ENCODE data around the gene RHBG.

Gene RHBG

DNA sequence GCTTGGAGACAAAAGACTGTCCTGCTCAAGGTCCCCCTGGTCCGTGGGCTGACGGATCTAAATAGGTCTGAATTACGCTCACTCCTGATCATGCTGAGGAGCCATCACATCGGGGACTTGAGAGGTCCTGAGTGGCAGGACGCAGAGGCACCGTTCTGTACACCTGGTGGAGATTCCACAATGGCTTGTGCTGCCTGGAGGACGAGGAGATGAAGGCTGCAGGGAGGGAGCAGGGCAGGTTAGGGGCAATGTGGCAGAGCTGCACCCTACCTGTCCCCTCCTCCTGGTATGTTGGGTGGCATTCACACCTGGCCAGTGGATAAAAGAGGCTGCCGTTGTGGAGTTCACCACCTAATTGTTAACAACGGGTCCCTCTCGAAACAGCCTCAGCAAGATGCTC is 38.7 kb downstream of the RHBG start:
- no peak for DNase-seq (ENCODE audit: low spot score)

GRCh38 chr1:156409439-156409838 is 40.4 kb downstream of the RHBG start:
- DNase-seq (ENCODE audit: low spot score) = no peak

DNA sequence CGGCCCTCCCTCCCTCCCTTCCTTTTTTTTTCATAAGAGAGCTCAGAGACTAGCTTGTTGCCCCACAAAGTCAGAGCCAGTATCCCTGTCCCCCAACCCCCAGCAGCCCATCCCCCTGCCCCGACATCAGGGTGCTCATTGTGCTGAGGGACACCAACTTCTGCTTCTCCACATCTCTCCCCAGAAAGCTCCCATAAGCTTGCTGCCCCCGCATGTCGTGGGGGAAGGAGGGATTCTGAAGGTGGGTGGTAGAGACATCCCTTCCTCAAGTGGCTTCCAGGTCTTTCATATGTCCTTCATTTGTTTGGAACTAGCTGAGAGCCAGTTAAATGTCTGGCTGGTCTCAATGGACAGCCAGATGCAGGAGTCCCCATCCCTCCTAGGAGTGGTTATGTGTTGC is 41.2 kb downstream of the RHBG start:
- DNase-seq (ENCODE audit: low spot score) = no peak

DNA sequence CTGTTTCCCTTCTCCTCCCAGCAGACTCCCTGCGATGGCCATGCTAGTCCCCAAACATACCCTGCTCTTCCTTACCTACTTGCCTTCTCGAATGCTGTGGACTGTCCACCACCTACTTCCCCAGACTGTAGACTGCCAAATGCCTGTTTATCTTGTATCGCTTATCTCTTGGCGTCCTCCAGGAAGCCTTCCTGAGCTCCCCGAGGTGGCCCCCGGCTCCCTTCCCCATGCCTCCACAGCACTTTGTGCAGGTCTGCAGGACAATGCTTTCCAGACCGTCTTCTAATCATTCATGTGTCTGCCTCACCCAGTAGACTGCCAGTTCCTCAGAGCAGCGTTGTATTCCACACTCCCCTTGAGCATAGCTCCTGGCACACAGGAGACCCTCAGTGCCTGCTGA is 41.7 kb downstream of the RHBG start:
- no peak for DNase-seq (ENCODE audit: low spot score)

GRCh38 chr1:156412653-156413321 is 43.8 kb downstream of the RHBG start:
- DNase-seq (ENCODE audit: low spot score) = no peak

GRCh38 chr1:156413391-156414246 is 44.6 kb downstream of the RHBG start:
- DNase-seq (ENCODE audit: low spot score) = no peak

DNA sequence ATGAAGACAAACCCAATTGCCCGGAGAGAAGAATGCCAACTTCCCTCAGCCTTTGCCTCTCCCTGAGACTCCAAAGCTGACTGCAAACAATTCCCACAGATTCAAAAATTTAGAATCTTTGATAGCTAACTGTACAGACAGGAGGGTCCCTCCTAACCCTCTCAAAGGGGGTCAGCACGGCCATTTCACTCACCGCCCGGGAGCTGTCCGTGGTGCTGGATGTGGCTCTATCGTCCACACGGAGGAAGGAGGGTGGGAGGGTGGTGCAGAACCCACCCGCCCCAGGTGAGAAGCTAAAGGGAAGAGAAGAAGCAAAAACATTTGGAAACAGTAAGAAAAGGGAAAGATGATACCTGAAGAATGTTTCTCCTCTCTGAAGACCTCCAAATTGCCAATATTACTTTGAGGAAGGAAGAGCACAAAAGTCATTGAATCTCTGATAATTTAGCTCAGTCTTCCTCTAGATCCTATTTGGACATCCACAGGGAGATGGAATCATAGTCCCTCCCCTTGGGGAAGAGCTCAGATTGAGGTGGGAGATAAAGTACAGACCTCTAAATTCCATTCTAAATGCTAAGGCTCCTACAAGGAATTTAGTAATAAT is 45.6 kb downstream of the RHBG start:
- DNase-seq (ENCODE audit: low spot score) = no peak

DNA sequence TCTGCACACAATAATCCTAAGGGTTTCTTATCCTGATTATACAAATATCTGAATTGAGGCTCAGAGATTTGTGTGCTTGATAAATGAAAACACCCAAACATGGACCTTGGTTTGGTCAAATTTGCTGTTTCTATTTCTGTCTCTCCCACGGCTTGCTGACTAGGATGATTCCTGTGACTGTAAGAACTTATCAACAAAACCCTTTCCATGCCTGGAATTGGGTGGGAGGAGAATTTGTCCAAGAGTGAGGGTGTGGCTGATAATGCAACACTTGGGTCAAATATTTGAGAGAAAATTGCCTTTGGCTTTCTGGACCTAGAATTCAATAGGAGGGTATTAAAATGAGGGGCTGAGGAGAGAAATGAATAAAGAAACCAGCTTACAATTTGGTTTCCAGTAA is 48.0 kb downstream of the RHBG start:
- no peak for DNase-seq (ENCODE audit: low spot score)

GRCh38 chr1:156417401-156418020 is 48.5 kb downstream of the RHBG start:
- no peak for DNase-seq (ENCODE audit: low spot score)

GRCh38 chr1:156418416-156419070 is 49.5 kb downstream of the RHBG start:
- DNase-seq (ENCODE audit: low spot score) = no peak

DNA sequence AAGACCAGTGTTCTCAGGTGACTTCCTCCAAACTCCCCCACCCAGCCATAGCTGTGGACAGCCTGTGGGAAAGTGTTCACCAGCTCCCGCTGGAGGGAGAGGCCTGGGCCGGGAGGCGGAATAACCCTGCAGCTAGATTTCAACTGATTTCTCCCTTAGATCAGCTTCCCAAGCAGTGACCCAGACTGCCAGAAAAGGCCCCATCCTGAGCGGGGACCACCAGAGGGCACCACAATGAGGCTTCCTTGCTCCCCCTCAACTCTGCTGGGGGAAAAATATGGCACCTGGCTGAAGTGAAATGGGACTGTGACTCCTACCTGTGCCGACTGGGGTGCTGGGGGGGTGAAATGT is 50.8 kb downstream of the RHBG start:
- DNase-seq (ENCODE audit: low spot score) = peak; percentile 70

DNA sequence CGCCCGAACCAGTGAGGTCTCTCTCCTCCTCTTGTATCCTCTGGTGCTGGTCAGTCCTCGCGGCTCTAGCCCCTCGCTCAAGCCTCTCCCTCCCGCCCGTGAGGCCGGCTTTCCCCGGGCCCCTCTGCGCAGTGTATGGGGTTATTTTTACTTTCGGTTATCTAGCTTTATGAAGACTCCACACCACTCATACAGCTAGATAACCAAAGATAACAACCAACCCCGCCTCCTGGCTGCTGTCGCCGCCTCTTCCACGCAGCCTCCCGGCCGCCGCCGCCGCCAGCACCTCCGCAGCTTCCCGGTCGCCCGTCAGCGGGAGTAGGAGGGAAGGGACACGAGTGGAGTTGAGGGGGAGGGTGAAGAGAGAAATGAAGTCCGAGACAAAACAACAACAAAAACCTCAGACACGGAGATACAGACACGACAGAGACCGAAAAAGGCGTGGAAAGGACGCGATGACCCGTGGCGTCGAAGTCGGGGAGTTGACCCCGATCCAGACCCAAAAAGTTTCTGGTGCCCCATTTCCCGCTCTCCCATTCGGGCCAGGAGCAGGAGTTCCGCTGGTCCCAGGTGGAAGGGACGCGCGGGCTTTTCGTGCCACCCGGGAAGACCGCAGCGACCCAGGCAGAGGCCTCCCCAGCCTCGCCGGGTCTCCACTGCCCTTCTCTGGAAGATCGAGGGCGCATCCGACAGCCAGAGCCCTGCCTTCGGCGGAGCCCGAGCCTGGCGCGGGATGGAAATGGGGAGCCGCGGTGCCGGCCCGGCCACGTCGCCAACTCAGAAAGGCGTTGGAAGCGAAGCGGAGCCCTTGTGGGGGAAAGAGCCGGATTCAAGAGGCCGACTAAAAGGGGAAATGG is 51.4 kb downstream of the RHBG start:
- no peak for DNase-seq (ENCODE audit: low spot score)

DNA sequence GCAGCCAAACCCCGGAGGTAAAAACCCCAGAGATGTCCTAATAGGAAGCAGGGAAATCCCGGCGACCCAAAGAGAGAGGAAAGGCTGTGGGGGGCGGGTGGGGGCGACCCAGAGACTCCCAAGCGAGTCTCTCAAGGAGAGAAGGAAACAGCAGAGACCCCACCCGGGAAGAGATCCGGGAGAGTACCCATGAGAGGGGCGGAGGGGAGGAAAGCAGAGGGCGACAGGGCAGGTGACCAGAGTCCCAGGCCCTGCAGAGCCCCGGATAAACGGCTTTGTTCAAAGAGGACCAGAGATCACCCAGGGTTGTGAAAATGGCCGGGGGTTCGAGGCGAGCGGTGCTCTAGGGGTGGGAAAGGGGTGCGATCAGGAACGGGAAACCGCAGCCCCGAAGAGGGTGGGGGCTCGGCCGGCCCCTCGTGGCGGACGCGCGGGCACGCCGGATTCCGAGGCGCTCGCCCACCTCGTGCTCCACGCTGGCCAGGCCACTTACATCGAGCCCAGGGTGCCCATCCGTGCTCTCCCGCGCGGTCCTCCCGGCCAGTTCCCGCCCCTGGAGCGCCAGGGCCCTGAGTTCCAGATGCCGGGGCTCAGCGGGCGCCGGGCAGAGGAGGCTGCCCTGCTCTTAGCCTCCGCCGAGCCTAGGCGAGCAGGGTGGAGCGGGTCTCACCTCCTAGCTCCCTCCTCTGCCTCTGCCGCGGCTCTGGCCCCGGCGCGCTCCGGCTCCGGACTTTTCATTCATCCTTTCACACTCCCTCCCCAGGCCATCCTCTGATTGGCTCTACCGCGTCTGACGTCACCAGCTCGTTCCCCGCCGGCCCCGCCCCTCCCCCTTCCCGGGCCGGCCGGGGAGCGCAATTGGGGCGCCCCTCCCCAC is 52.3 kb downstream of the RHBG start:
- DNase-seq (ENCODE audit: low spot score) = peak; percentile 91

DNA sequence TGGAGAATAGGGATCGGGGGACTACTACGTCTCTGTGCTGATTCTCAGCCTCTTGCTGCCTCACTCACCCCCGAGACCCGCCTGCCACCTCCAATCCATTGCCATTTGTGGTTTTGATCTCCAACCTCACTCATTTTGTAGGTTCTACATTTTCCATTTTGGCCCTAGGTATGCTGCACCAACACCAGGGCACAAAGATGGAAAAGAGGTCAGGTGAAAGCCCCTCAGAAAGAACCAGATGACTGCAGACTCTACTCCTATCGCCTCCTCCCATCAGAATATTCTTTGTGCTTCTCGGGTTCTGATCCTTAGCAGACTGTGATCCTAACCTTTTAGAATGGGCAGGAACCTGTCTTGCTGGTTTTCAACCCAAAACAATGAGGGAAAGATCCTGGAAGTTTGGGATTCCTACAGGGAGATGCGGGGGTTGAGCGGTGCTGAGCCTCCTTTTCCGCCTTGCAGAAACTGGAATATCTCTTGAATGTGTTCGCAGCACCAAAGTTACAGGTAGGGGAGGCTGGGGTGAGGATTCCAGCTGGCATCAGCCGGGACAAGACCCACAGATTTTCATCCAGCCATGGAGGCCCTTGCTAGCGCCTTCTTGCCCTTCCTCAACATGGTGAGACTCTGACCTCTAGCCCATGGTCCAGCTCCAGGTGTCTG is 53.1 kb downstream of the RHBG start:
- no peak for DNase-seq (ENCODE audit: low spot score)

- no peak for DNase-seq (ENCODE audit: low spot score)
Measured at GRCh38 chr1:156422602-156423091, 53.6 kb downstream of the RHBG start.

GRCh38 chr1:156423422-156424352 is 54.7 kb downstream of the RHBG start:
- DNase-seq (ENCODE audit: low spot score) = no peak

DNA sequence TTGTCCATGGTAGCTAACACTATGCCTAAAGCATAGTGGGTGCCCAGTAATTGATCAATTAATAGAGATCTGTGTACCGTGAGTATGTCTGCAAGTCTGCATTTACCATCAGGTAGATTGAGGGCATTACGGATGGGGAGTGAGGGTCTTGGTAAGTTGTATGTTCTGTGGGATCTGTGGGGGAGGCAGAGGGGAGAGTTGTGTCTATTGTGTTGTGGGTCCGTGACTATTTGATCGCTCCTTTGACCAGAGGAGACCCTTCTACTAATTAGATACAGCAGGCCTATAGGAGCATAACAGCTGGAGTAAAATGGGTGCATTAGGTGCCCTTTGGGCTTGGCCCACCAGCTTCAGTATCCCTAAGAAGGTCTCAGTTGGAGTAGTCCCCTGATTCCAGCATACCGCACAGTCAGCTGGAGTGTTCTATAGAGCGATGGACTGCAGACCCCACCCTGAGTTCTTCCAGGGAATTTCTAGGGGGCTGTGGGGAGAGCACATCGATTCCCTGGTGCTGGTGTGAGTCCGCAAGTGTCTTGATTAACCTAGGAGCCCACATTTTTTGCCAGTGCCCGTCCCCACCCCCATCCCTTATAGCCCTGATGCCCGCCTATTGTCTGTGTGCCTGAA is 55.9 kb downstream of the RHBG start:
- no peak for DNase-seq (ENCODE audit: low spot score)

DNA sequence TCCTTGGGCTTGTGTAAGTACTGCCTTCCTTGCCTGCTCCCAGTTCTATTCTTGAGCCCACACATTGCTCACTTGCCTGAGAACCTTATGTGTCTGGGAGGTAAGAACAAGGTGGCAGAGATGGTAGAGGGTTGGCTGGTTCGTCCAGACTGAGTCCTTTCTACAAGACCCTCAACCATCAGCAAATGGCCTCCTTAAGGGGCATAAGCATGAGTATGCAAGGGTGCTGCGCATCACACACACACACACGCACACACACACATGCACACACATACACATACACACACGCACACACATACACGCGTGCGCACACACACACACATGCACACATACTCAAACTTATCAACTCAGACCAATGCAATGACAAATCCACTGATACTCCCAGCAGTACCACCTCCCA is 56.9 kb downstream of the RHBG start:
- DNase-seq (ENCODE audit: low spot score) = no peak

Data from ecto neural progenitor cell (in vitro differentiated cells).